HEK293 (cell line): ENCODE results near the gene CNRIP1.

Experiments used
- CTCF ChIA-PET: fragments of 350-600 bp; formaldehyde crosslinking; extraction: SDS; loops from one replicate; lab custom pipeline; 2021; ENCODE audit warnings: antibody characterized with exemption; lab: Yijun Ruan, JAX
- POLR2A ChIA-PET: fragments of 300-600 bp; formaldehyde crosslinking; extraction: SDS; loops from one replicate; lab custom pipeline; 2020; ENCODE audit warnings: antibody characterized with exemption, inconsistent platforms; lab: Yijun Ruan, JAX
- H3K27ac ChIP-seq: fragments of 200-500 bp; sonication (Bioruptor generic); 2 replicates; pipeline ENCODE4 v1.5.1; 2014; ENCODE audit warnings: low read depth, low read length, control low read depth, inconsistent platforms; ENCODE audit errors: extremely low read depth
- H3K36me3 ChIP-seq, 2 experiments: fragments of 200-500 bp in 1 of 2; sonication (Bioruptor generic) in 1 of 2; 1 replicate in 1 of 2; 2 replicates in 1 of 2; pipeline ENCODE4 v1.5.1; 2014 to 2017; ENCODE audit warnings: inconsistent platforms in 2 of 2, low read length in 2 of 2; ENCODE audit not compliant: control insufficient read depth in 2 of 2, insufficient read depth in 1 of 2
- H3K4me1 ChIP-seq: fragments of 200-500 bp; sonication (Bioruptor generic); 2 replicates; pipeline ENCODE4 v1.5.1; 2014; ENCODE audit warnings: mild to moderate bottlenecking, low read length, inconsistent platforms; ENCODE audit not compliant: control insufficient read depth, insufficient read depth
- H3K4me3 ChIP-seq: 2 replicates; pipeline ENCODE4 v1.5.1; 2011; ENCODE audit warnings: low read depth, mild to moderate bottlenecking, control low read depth, low read length, moderate library complexity
- H3K9me3 ChIP-seq: fragments of 200-500 bp; sonication (Bioruptor generic); 2 replicates; pipeline ENCODE4 v1.5.1; 2014; ENCODE audit warnings: low read depth, low read length, inconsistent platforms; ENCODE audit not compliant: control insufficient read depth, insufficient read depth
- ATF2 ChIP-seq: fragments of 450-650 bp; formaldehyde crosslinking; IDR thresholded peaks from 2 replicates; pipeline ENCODE4 v1.5.1; 2016; ENCODE audit warnings: missing biosample characterization, missing genetic modification characterization, low read depth
- BCL6B ChIP-seq: fragments of 450-650 bp; formaldehyde crosslinking; IDR thresholded peaks from 2 replicates; pipeline ENCODE4 v1.5.1; 2017; ENCODE audit warnings: missing biosample characterization, missing genetic modification characterization
- GLI2 ChIP-seq: fragments of 450-650 bp; formaldehyde crosslinking; IDR thresholded peaks from 2 replicates; pipeline ENCODE4; 2017; ENCODE audit warnings: missing biosample characterization, missing genetic modification characterization, low read depth, borderline replicate concordance
- HOXA7 ChIP-seq: sonication (generic); formaldehyde crosslinking; IDR thresholded peaks from 2 replicates; pipeline ENCODE4 v1.8.1; 2022; ENCODE audit warnings: missing genetic modification reagents, borderline replicate concordance
- IKZF3 ChIP-seq: fragments of 450-650 bp; IDR thresholded peaks from 2 replicates; pipeline ENCODE4 v1.5.0; 2018; ENCODE audit warnings: missing biosample characterization, mild to moderate bottlenecking, missing genetic modification characterization, moderate library complexity
- KLF1 ChIP-seq: fragments of 450-650 bp; formaldehyde crosslinking; IDR thresholded peaks from 2 replicates; pipeline ENCODE4 v1.5.1; 2016; ENCODE audit warnings: missing biosample characterization, missing genetic modification characterization
- SCRT1 ChIP-seq: fragments of 450-650 bp; formaldehyde crosslinking; IDR thresholded peaks from 2 replicates; pipeline ENCODE4 v1.5.1; 2016; ENCODE audit warnings: missing biosample characterization, missing genetic modification characterization, borderline replicate concordance
- SETDB1 ChIP-seq: IDR thresholded peaks from one replicate; pipeline ENCODE4 v1.6.1; 2017; ENCODE audit warnings: mild to moderate bottlenecking, low read length, moderate library complexity, mixed read lengths; ENCODE audit not compliant: insufficient read length
- SP2 ChIP-seq: fragments of 450-650 bp; formaldehyde crosslinking; IDR thresholded peaks from 2 replicates; pipeline ENCODE4 v1.5.1; 2016; ENCODE audit warnings: missing biosample characterization, missing genetic modification characterization
- SP3 ChIP-seq: fragments of 450-650 bp; formaldehyde crosslinking; IDR thresholded peaks from 2 replicates; pipeline ENCODE4 v1.5.1; 2016; ENCODE audit warnings: missing biosample characterization, missing genetic modification characterization
- TSHZ1 ChIP-seq: fragments of 450-650 bp; formaldehyde crosslinking; IDR thresholded peaks from 2 replicates; pipeline ENCODE4 v1.5.1; 2016; ENCODE audit warnings: missing biosample characterization, missing genetic modification characterization, borderline replicate concordance
- ZNF174 ChIP-seq: fragments of 450-650 bp; formaldehyde crosslinking; IDR thresholded peaks from 2 replicates; pipeline ENCODE4 v1.5.0; 2017; ENCODE audit warnings: missing biosample characterization, mild to moderate bottlenecking, missing genetic modification characterization
- ZNF23 ChIP-seq: fragments of 450-650 bp; formaldehyde crosslinking; IDR thresholded peaks from 2 replicates; pipeline ENCODE4 v1.5.1; 2016; ENCODE audit warnings: missing biosample characterization, missing genetic modification characterization, borderline replicate concordance
- ZNF292 ChIP-seq: fragments of 450-650 bp; formaldehyde crosslinking; IDR thresholded peaks from 2 replicates; pipeline ENCODE4 v1.5.1; 2016; ENCODE audit warnings: low read depth, missing biosample characterization, missing genetic modification characterization, borderline replicate concordance
- ZNF341 ChIP-seq: fragments of 450-650 bp; formaldehyde crosslinking; IDR thresholded peaks from 2 replicates; pipeline ENCODE4; 2016; ENCODE audit warnings: low read depth, missing biosample characterization, missing genetic modification characterization
- ZNF354C ChIP-seq: fragments of 450-650 bp; formaldehyde crosslinking; IDR thresholded peaks from 2 replicates; pipeline ENCODE4 v1.5.1; 2016; ENCODE audit warnings: missing biosample characterization, missing genetic modification characterization, low read depth, borderline replicate concordance
- ZNF394 ChIP-seq: fragments of 450-650 bp; formaldehyde crosslinking; IDR thresholded peaks from 2 replicates; pipeline ENCODE4 v1.5.1; 2016; ENCODE audit warnings: missing biosample characterization, missing genetic modification characterization, mild to moderate bottlenecking, moderate library complexity, borderline replicate concordance
- ZNF423 ChIP-seq: fragments of 450-650 bp; formaldehyde crosslinking; IDR thresholded peaks from 2 replicates; pipeline ENCODE4 v1.5.1; 2016; ENCODE audit warnings: missing biosample characterization, missing genetic modification characterization
- ZNF426 ChIP-seq: fragments of 450-650 bp; formaldehyde crosslinking; IDR thresholded peaks from 2 replicates; pipeline ENCODE4 v1.5.1; 2017; ENCODE audit warnings: missing biosample characterization, missing genetic modification characterization, mild to moderate bottlenecking, inconsistent platforms, moderate library complexity
- ZNF488 ChIP-seq: fragments of 450-650 bp; formaldehyde crosslinking; IDR thresholded peaks from 2 replicates; pipeline ENCODE4 v1.5.1; 2016; ENCODE audit warnings: missing biosample characterization, missing genetic modification characterization
- ZNF555 ChIP-seq: fragments of 450-650 bp; formaldehyde crosslinking; conservative IDR thresholded peaks from 2 replicates; pipeline ENCODE4 v1.5.1; 2017; ENCODE audit warnings: missing biosample characterization, mild to moderate bottlenecking, missing genetic modification characterization, inconsistent platforms
- ZNF571 ChIP-seq: fragments of 450-650 bp; formaldehyde crosslinking; IDR thresholded peaks from 2 replicates; pipeline ENCODE4 v1.5.0; 2017; ENCODE audit warnings: missing biosample characterization, missing genetic modification characterization
- ZNF629 ChIP-seq: fragments of 450-650 bp; formaldehyde crosslinking; IDR thresholded peaks from 2 replicates; pipeline ENCODE4 v1.5.1; 2017; ENCODE audit warnings: missing biosample characterization, missing genetic modification characterization
- ZNF677 ChIP-seq: fragments of 450-650 bp; IDR thresholded peaks from 2 replicates; pipeline ENCODE4 v1.5.0; 2018; ENCODE audit warnings: missing biosample characterization, mild to moderate bottlenecking, missing genetic modification characterization, moderate library complexity
- ZNF701 ChIP-seq: fragments of 450-650 bp; formaldehyde crosslinking; IDR thresholded peaks from 2 replicates; pipeline ENCODE4 v1.5.1; 2016; ENCODE audit warnings: missing biosample characterization, missing genetic modification characterization
- ZNF843 ChIP-seq: fragments of 450-650 bp; formaldehyde crosslinking; IDR thresholded peaks from 2 replicates; pipeline ENCODE4 v1.5.1; 2016; ENCODE audit warnings: missing biosample characterization, missing genetic modification characterization
- ZSCAN16 ChIP-seq: fragments of 450-650 bp; formaldehyde crosslinking; IDR thresholded peaks from 2 replicates; pipeline ENCODE4 v1.5.1; 2016; ENCODE audit warnings: missing biosample characterization, missing genetic modification characterization

The CNRIP1 gene

GRCh38 chr2:68333009-68333408 is 13.3 kb upstream of the CNRIP1 start:
- ChIA-PET POLR2A (no interaction called here), CTCF (no interaction called here)
- H3K27ac ChIP-seq = no peak overlapping the region
- TF ChIP-seq IKZF3 (tag by site-specific recombination) = no peak
- peak; percentile 16; the same call in 1 of the 2 replicates for TF ChIP-seq ZNF555 (tag by site-specific recombination)
- TF ChIP-seq ZNF426 = peak; percentile 21; the same call in 1 of the 2 replicates
- peak; percentile 29; the same call in 1 of the 2 replicates for TF ChIP-seq ZNF394 (tag by site-specific recombination)
- no peaks in the 10 kb centered on the region for H3K36me3 ChIP-seq
- no peaks in the 10 kb centered on the region for H3K4me1 ChIP-seq
- H3K9me3 ChIP-seq = no peaks in the 10 kb centered on the region
- no peak overlapping the region for H3K4me3 ChIP-seq

GRCh38 chr2:68330691-68331090 is 10.9 kb upstream of the CNRIP1 start:
- TF ChIP-seq SETDB1 = no peak
- TF ChIP-seq SP2 (tag by site-specific recombination) = no peak
- TF ChIP-seq ZNF677 (tag by site-specific recombination) = no peak
- no peak for TF ChIP-seq ZNF571
- no peak for TF ChIP-seq ZNF354C (tag by site-specific recombination)
- TF ChIP-seq GLI2 (tag by site-specific recombination) = no peak
- no peak for TF ChIP-seq ZNF843 (tag by site-specific recombination)
- TF ChIP-seq ZNF701 (tag by site-specific recombination) = no peak
- TF ChIP-seq HOXA7 = no peak
- TF ChIP-seq SP3 (tag by site-specific recombination) = no peak
- no peak for TF ChIP-seq ZNF341 (tag by site-specific recombination)
- no peak for TF ChIP-seq ATF2
- no peak for TF ChIP-seq ZNF23 (tag by site-specific recombination)
- H3K4me1 ChIP-seq = no peaks in the 10 kb centered on the region
- CTCF ChIA-PET = no interaction called here
- POLR2A ChIA-PET = no interaction called here
- H3K27ac ChIP-seq = no peak overlapping the region
- H3K4me3 ChIP-seq = no peak overlapping the region
- H3K36me3 ChIP-seq = no peaks in the 10 kb centered on the region
- H3K9me3 ChIP-seq = no peaks in the 10 kb centered on the region

- Histone ChIP-seq H3K9me3 (no peaks in the 10 kb centered on the region), H3K4me1 (no peaks in the 10 kb centered on the region), H3K27ac (no peak overlapping the region), H3K36me3 (no peaks in the 10 kb centered on the region), H3K4me3 (no peak overlapping the region)
- ChIA-PET POLR2A (no interaction called here), CTCF (no interaction called here)
- TF ChIP-seq ZSCAN16 (tag by site-specific recombination) = no peak
- no peak for TF ChIP-seq TSHZ1
- no peak for TF ChIP-seq BCL6B (tag by site-specific recombination)
- no peak for TF ChIP-seq ZNF394 (tag by site-specific recombination)
- TF ChIP-seq SP3 (tag by site-specific recombination) = no peak
- no peak for TF ChIP-seq SCRT1
- no peak for TF ChIP-seq KLF1 (tag by site-specific recombination)
- no peak for TF ChIP-seq ZNF423 (tag by site-specific recombination)
- TF ChIP-seq ZNF174 (tag by site-specific recombination) = no peak
- no peak for TF ChIP-seq ZNF292 (tag by site-specific recombination)
- TF ChIP-seq ZNF354C (tag by site-specific recombination) = no peak
- no peak for TF ChIP-seq ZNF488 (tag by site-specific recombination)
- no peak for TF ChIP-seq ZNF629 (tag by site-specific recombination)
Observed at GRCh38 chr2:68328901-68329300, 9.2 kb upstream of the CNRIP1 start.
